ENCODE measurements around the gene SRP19.
"Not testable (repeated sequence)": the region's sequence is repeated elsewhere in the genome, so short reads cannot be mapped to it uniquely, and the experiment has no call there.

Gene SRP19

GRCh38 chr5:112860929-112861637 is at the start of gene SRP19:
Gene SRP19 (plus strand): TSS chr5:112861287. CDS start chr5:112861377, 90 bp downstream.
- DNase-seq, result peak; percentile 91

GRCh38 chr5:112812549-112812948 is 48.5 kb upstream of the SRP19 start:
- DNase-seq, result no peak

- no peak for DNase-seq
Observed at GRCh38 chr5:112820246-112820645, 40.8 kb upstream of the SRP19 start.

GRCh38 chr5:112822456-112822855 is 38.6 kb upstream of the SRP19 start:
- no peak for DNase-seq

GRCh38 chr5:112823181-112823580 is 37.9 kb upstream of the SRP19 start:
- no peak for DNase-seq

- no peak for DNase-seq
Observed at GRCh38 chr5:112823656-112824055, 37.4 kb upstream of the SRP19 start.

- DNase-seq, result no peak
Observed at GRCh38 chr5:112824197-112824596, 36.9 kb upstream of the SRP19 start.

GRCh38 chr5:112830378-112830777 is 30.7 kb upstream of the SRP19 start:
- no peak for DNase-seq

GRCh38 chr5:112833971-112834370 is 27.1 kb upstream of the SRP19 start:
- no peak for DNase-seq

- DNase-seq, result no peak
Observed at GRCh38 chr5:112844489-112844888, 16.6 kb upstream of the SRP19 start.

- DNase-seq, result no peak
Observed at GRCh38 chr5:112846556-112846955, 14.5 kb upstream of the SRP19 start.

GRCh38 chr5:112847306-112847705 is 13.8 kb upstream of the SRP19 start:
- DNase-seq, result no peak

GRCh38 chr5:112848116-112848811 is 12.8 kb upstream of the SRP19 start:
- DNase-seq, result no peak

- no peak for DNase-seq
Observed at GRCh38 chr5:112849912-112850311, 11.2 kb upstream of the SRP19 start.

- no peak for DNase-seq
Observed at GRCh38 chr5:112854651-112855050, 6.4 kb upstream of the SRP19 start.

GRCh38 chr5:112857866-112858265 is 3.2 kb upstream of the SRP19 start:
- DNase-seq, result no peak

GRCh38 chr5:112860571-112860928 is 537 bp upstream of the SRP19 start:
- not testable (repeated sequence) for DNase-seq

GRCh38 chr5:112861638-112861985 is 525 bp downstream of the SRP19 start:
- DNase-seq, result no peak

GRCh38 chr5:112862085-112862484 is 998 bp downstream of the SRP19 start:
- DNase-seq, result no peak

- DNase-seq, result no peak
Observed at GRCh38 chr5:112863549-112863948, 2.5 kb downstream of the SRP19 start.

- DNase-seq, result no peak
Observed at GRCh38 chr5:112865128-112865527, 4.0 kb downstream of the SRP19 start.

GRCh38 chr5:112866739-112867138 is 5.7 kb downstream of the SRP19 start:
- DNase-seq, result no peak

GRCh38 chr5:112867411-112867810 is 6.3 kb downstream of the SRP19 start:
- DNase-seq, result no peak

- DNase-seq, result peak; percentile 21
Observed at GRCh38 chr5:112869948-112870347, 8.9 kb downstream of the SRP19 start.

GRCh38 chr5:112870966-112871365 is 9.9 kb downstream of the SRP19 start:
- DNase-seq, result no peak
